Neural progenitor cell (in vitro differentiated cells): ENCODE measurements around the gene CSRNP3.

Experiments used
- EZH2 ChIP-seq: fragments of 200-600 bp; sonication (generic); IDR thresholded peaks from 2 replicates; pipeline ENCODE4 v1.6.1; 2017; ENCODE audit warnings: antibody characterized with exemption, mild to moderate bottlenecking, moderate library complexity
- TF ChIP-seq, protein P1 (sequence below): fragments of 200-600 bp; sonication (generic); IDR thresholded peaks from 2 replicates; pipeline ENCODE4 v1.5.1; 2017; ENCODE audit warnings: antibody characterized with exemption, mild to moderate bottlenecking

DNA sequence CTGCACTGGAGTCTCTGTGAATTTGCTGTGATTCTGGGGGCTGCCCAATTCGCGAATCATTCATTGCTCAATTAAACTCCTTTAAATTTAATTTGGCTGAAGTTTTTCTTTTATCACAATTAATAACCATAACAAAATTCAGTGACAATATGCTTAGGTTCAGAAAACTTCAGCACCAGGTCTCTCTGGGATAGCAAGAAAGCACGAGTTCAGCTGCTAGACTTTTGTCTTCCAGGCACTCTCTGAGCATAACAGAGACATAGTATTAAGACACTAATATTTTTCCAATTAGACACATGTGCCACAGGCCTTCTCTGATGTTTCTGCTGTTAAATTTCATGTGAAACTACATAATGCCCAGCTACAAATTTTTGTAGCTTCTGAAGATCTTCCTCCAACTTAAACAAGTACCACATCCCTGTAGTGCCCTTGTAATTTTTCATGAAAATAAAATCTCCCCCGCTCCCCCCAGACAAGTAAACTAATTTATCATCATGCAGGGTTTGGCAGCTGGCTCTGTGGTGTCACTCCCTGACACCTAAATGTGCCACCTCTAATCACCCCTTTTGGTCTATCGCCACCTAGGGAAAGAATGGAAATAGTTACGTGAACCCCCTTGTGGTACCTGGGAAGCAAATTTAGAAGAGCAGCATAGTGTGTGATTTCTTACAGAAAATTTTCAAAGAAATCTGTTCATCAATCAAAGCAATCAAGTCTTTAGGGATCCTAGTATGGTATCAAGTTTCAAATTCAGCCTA is 94.1 kb downstream of the CSRNP3 start:
- TF ChIP-seq, protein P1, sequence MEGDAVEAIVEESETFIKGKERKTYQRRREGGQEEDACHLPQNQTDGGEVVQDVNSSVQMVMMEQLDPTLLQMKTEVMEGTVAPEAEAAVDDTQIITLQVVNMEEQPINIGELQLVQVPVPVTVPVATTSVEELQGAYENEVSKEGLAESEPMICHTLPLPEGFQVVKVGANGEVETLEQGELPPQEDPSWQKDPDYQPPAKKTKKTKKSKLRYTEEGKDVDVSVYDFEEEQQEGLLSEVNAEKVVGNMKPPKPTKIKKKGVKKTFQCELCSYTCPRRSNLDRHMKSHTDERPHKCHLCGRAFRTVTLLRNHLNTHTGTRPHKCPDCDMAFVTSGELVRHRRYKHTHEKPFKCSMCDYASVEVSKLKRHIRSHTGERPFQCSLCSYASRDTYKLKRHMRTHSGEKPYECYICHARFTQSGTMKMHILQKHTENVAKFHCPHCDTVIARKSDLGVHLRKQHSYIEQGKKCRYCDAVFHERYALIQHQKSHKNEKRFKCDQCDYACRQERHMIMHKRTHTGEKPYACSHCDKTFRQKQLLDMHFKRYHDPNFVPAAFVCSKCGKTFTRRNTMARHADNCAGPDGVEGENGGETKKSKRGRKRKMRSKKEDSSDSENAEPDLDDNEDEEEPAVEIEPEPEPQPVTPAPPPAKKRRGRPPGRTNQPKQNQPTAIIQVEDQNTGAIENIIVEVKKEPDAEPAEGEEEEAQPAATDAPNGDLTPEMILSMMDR = peak; percentile 47
- no peak for TF ChIP-seq EZH2
